Fibroblast of lung (primary cell): Measurements from ENCODE around the gene ZC3H7B. TPM values are rescaled to one million over a fixed set of nuclear protein-coding genes. Genes with fewer than 3 reads are reported as not detected.
A peak's percentile ranks its signal among the peaks of the same experiment; 100 is the strongest.

Experiments used
- DNase-seq, 2 donors: peaks; one replicate each; pipeline versions ENCODE4 v3.0.0 to v3.0.0-alpha.2; 2010; ENCODE audit warnings: low read depth in 2 of 2
- H2AFZ ChIP-seq: 2 replicates; pipeline ENCODE4 v1.5.1; 2012; ENCODE audit warnings: low read length, control low read depth, inconsistent platforms
- H3K27ac ChIP-seq: 2 replicates; pipeline ENCODE4 v1.5.1; 2011; ENCODE audit warnings: low read length, control low read depth; ENCODE audit not compliant: insufficient read depth
- H3K27me3 ChIP-seq: 2 replicates; pipeline ENCODE4 v1.5.1; 2011; ENCODE audit warnings: mild to moderate bottlenecking, low read length; ENCODE audit not compliant: control insufficient read depth, insufficient read depth
- H3K36me3 ChIP-seq: 2 replicates; pipeline ENCODE4 v1.5.1; 2011; ENCODE audit warnings: low read length; ENCODE audit not compliant: control insufficient read depth, insufficient read depth
- H3K4me1 ChIP-seq: 2 replicates; pipeline ENCODE4 v1.5.1; 2011; ENCODE audit warnings: low read length; ENCODE audit not compliant: control insufficient read depth, insufficient read depth; ENCODE audit errors: extremely low read depth
- H3K4me2 ChIP-seq: 2 replicates; pipeline ENCODE4 v1.5.1; 2011; ENCODE audit warnings: low read length, control low read depth; ENCODE audit not compliant: insufficient read depth; ENCODE audit errors: extremely low read depth
- H3K4me3 ChIP-seq, 4 experiments: fragments of 200-600 bp in 1 of 4; sonication (generic) in 1 of 4; replicated peaks in 1 of 4; 2 replicates each; pipeline ENCODE4 v1.5.1; 2011 to 2016; ENCODE audit warnings: low read length in 4 of 4, low read depth in 3 of 4, mild to moderate bottlenecking in 3 of 4, control low read depth in 2 of 4, inconsistent platforms in 1 of 4, mixed read lengths in 1 of 4; ENCODE audit not compliant: insufficient read depth in 1 of 4; ENCODE audit errors: control extremely low read depth in 1 of 4
- H3K79me2 ChIP-seq: 2 replicates; pipeline ENCODE4 v1.5.1; 2012; ENCODE audit warnings: mild to moderate bottlenecking, low read length, inconsistent platforms; ENCODE audit not compliant: control insufficient read depth, insufficient read depth
- H3K9ac ChIP-seq: 2 replicates; pipeline ENCODE4 v1.5.1; 2011; ENCODE audit warnings: mild to moderate bottlenecking, low read length, control low read depth; ENCODE audit not compliant: insufficient read depth
- H3K9me3 ChIP-seq: 2 replicates; pipeline ENCODE4 v1.5.1; 2012; ENCODE audit warnings: low read depth, low read length; ENCODE audit not compliant: control insufficient read depth, insufficient read depth
- H4K20me1 ChIP-seq: 2 replicates; pipeline ENCODE4 v1.5.1; 2011; ENCODE audit warnings: low read length; ENCODE audit not compliant: control insufficient read depth, insufficient read depth; ENCODE audit errors: extremely low read depth
- EZH2 ChIP-seq: IDR thresholded peaks from 2 replicates; pipeline ENCODE4 v1.5.1; 2012; ENCODE audit warnings: low read length, control low read depth, mild to moderate bottlenecking; ENCODE audit errors: missing control alignments
- polyA plus RNA-seq, 2 donors: library from polyadenylated mRNA; depleted of rRNA in 1 of 2; stranded (reverse) in 1 of 2; unstranded in 1 of 2; fragments of >200 nt; gene quantifications; 2 replicates each; pipeline ENCODE4 v1.2.1, GENCODE V29; 2011 to 2012; ENCODE audit warnings: missing spikeins in 1 of 2
- total RNA-seq: library from RNA; depleted of rRNA; stranded (reverse); fragments of >200 nt; gene quantifications from 2 replicates; pipeline ENCODE4 v1.2.1, GENCODE V29; 2014
- TF ChIP-seq, protein P1 (sequence below), 2 donors: IDR thresholded peaks in 1 of 2; conservative IDR thresholded peaks in 1 of 2; 1 replicate in 1 of 2; 2 replicates in 1 of 2; pipeline ENCODE4 v1.5.1; 2011 to 2012; ENCODE audit warnings: low read length in 2 of 2, control low read depth in 1 of 2, inconsistent platforms in 1 of 2, low read depth in 1 of 2, mild to moderate bottlenecking in 1 of 2

The ZC3H7B gene
- total and polyA plus RNA-seq, 2 donors (not counting 1 experiment from before 2014, with no cell fraction given): 30.6 to 64.4 TPM

DNA sequence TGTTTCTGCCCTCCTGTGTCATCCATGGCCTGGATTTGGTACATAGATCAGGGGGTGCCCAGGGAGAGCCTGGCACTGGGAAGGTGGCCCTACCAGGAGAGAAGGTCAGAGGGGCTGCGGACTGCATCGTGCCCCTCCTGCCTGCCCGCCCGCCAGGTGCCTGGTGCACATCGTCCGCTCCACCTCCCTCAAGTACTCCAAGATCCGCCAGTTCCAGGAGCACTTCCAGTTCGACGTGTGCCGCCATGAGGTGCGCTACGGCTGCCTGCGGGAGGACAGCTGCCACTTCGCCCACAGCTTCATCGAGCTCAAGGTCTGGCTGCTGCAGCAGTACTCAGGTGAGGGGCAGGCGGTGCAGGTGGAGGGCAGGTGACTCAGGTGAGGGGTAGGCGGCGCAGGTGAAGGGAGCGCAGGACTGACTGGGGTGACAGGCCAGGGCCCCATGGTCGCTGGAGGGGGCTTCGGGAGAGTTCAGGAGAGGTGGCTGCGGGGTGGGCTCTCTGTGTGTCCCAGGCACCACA is 47.7 kb downstream of the ZC3H7B start:
- Histone ChIP-seq H4K20me1 (no peaks in the 10 kb centered on the region), H3K9me3 (no peaks in the 10 kb centered on the region), H3K4me2 (no peak overlapping the region), H3K4me1 (peaks cover 15% of the 10 kb centered on the region), H3K36me3 (peaks cover 61% of the 10 kb centered on the region), H3K27ac (no peak overlapping the region), H3K9ac (no peak overlapping the region), H3K4me3 (no peak overlapping the region), H3K79me2 (no peaks in the 10 kb centered on the region), H2AFZ (no peak overlapping the region), H3K27me3 (no peaks in the 10 kb centered on the region)
- no peak for DNase-seq
- no peak for TF ChIP-seq EZH2
- TF ChIP-seq, protein P1, sequence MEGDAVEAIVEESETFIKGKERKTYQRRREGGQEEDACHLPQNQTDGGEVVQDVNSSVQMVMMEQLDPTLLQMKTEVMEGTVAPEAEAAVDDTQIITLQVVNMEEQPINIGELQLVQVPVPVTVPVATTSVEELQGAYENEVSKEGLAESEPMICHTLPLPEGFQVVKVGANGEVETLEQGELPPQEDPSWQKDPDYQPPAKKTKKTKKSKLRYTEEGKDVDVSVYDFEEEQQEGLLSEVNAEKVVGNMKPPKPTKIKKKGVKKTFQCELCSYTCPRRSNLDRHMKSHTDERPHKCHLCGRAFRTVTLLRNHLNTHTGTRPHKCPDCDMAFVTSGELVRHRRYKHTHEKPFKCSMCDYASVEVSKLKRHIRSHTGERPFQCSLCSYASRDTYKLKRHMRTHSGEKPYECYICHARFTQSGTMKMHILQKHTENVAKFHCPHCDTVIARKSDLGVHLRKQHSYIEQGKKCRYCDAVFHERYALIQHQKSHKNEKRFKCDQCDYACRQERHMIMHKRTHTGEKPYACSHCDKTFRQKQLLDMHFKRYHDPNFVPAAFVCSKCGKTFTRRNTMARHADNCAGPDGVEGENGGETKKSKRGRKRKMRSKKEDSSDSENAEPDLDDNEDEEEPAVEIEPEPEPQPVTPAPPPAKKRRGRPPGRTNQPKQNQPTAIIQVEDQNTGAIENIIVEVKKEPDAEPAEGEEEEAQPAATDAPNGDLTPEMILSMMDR (conservative IDR thresholded peaks at IDR 0.05 in 1 of 2, IDR thresholded peaks at IDR 0.05 in 1 of 2; ENCODE audit: low read depth in 1 of 2, low read length in 2 of 2): no peak

DNA sequence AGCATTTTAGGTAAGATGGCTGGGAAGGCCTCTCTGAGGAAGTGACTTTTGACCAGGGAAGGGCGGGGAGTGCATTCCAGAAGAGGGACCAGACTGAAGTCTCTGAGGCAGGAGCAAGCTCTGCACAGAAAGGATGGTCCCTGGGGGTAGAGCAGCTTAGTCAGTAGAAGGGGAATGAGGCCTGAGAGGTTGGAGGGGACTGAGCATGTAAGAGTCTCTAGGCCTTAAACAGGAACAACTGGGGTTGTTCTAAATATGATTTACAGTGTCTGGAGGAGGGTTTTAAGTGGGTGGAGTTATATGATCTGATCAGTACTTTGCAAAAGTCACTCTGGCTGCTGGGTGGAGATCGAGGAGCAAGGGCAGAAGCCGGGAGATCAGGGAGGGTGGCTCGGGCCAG is 48.8 kb downstream of the ZC3H7B start:
- Histone ChIP-seq H3K4me1 (peaks cover 15% of the 10 kb centered on the region), H3K9me3 (no peaks in the 10 kb centered on the region), H3K79me2 (no peaks in the 10 kb centered on the region), H3K4me2 (no peak overlapping the region), H4K20me1 (no peaks in the 10 kb centered on the region), H3K27me3 (no peaks in the 10 kb centered on the region), H2AFZ (no peak overlapping the region), H3K9ac (no peak overlapping the region), H3K4me3 (no peak overlapping the region), H3K36me3 (peaks cover 60% of the 10 kb centered on the region), H3K27ac (peak overlapping the region; percentile 55)
- DNase-seq: no peak
- TF ChIP-seq, protein P1 (conservative IDR thresholded peaks at IDR 0.05 in 1 of 2, IDR thresholded peaks at IDR 0.05 in 1 of 2; ENCODE audit: low read depth in 1 of 2, low read length in 2 of 2): no peak
- TF ChIP-seq EZH2: no peak

DNA sequence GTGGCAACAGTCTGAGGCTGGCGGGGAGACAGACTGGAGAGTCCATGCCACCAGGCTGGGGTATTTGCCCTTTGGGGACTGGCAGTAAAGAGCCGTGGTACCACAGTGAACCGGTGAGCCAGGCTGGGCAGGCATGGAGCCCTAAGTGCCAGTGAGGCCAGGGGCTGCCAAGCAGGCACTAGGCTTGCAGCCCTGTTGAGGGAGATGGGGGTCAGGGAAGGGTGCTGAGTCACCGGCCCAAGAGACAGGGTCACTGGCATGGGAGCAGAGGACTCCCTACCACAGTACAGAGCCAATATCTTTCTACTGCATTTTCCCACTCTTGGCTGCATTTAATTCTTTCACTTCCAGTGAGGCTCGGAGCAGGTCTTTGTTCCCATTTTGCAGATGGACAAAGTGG is 49.7 kb downstream of the ZC3H7B start:
- Histone ChIP-seq H4K20me1 (no peaks in the 10 kb centered on the region), H3K4me3 (no peak overlapping the region), H3K4me2 (no peak overlapping the region), H3K4me1 (peaks cover 15% of the 10 kb centered on the region), H2AFZ (no peak overlapping the region), H3K27ac (no peak overlapping the region), H3K36me3 (peaks cover 60% of the 10 kb centered on the region), H3K79me2 (no peaks in the 10 kb centered on the region), H3K27me3 (no peaks in the 10 kb centered on the region), H3K9ac (no peak overlapping the region), H3K9me3 (no peaks in the 10 kb centered on the region)
- DNase-seq: no peak
- TF ChIP-seq, protein P1 (conservative IDR thresholded peaks at IDR 0.05 in 1 of 2, IDR thresholded peaks at IDR 0.05 in 1 of 2; ENCODE audit: low read depth in 1 of 2, low read length in 2 of 2): no peak
- TF ChIP-seq EZH2: no peak
